ENCODE data around the gene STAB1.

Gene STAB1

DNA sequence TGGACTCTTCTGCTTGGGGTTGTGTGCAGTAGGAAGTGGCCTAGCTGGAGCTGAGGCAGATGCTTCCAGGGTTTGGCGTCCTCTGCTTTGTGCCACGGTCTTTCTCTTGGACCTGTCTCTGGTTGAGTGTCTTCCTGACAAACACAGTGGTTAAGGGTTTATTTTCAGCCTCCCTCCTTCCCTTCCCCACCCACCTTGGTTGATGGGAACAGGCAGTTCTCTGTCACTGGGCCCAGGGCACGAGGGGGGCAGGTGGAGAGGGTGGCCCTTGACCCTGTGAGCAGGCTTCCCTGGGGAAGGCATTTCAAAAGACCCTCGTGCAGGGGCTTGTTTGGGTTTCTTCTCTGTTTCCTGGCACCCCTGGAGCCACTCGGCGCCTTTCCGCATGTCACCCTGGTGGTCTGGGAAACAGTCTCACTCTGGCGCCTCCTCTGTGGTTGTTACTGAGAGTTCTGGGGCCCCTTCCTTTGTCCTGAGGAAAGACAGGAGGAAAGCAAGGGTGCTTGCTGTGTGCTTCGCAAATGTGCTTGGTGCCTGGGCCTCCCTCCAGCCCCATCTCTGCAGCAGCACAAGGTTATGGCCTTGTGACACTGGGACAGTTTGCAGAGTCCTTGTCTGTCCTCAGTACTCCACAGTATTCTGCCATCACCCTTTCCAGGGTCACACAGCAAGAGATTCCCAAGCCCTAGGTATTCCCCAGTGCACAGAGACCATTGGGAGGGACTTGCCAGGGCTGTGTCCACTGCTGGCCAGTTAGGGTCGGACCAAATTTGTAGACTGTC is 10.3 kb upstream of the STAB1 start:
- no peak for FAIRE-seq

DNA sequence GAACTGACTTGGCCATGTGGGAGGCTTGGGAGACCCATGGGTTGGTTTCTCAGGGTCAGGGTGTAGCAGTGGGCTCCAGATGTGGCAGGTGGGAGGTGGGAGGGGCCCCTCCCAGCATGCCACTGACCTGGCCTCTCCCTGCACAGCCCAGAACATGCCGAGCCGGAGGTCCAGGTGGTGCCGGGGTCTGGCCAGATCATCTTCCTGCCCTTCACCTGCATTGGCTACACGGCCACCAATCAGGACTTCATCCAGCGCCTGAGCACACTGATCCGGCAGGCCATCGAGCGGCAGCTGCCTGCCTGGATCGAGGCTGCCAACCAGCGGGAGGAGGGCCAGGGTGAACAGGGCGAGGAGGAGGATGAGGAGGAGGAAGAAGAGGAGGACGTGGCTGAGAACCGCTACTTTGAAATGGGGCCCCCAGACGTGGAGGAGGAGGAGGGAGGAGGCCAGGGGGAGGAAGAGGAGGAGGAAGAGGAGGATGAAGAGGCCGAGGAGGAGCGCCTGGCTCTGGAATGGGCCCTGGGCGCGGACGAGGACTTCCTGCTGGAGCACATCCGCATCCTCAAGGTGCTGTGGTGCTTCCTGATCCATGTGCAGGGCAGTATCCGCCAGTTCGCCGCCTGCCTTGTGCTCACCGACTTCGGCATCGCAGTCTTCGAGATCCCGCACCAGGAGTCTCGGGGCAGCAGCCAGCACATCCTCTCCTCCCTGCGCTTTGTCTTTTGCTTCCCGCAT is 7.9 kb upstream of the STAB1 start:
- FAIRE-seq, result no peak

- FAIRE-seq, result no peak
These were observed 7.1 kb upstream of the STAB1 start for GRCh38 chr3:52487788-52488691.

GRCh38 chr3:52488746-52489145 is 6.4 kb upstream of the STAB1 start:
- no peak for FAIRE-seq

GRCh38 chr3:52489453-52489852 is 5.7 kb upstream of the STAB1 start:
- no peak for FAIRE-seq

- FAIRE-seq, result no peak
These were observed 4.9 kb upstream of the STAB1 start for GRCh38 chr3:52490035-52490938.

DNA sequence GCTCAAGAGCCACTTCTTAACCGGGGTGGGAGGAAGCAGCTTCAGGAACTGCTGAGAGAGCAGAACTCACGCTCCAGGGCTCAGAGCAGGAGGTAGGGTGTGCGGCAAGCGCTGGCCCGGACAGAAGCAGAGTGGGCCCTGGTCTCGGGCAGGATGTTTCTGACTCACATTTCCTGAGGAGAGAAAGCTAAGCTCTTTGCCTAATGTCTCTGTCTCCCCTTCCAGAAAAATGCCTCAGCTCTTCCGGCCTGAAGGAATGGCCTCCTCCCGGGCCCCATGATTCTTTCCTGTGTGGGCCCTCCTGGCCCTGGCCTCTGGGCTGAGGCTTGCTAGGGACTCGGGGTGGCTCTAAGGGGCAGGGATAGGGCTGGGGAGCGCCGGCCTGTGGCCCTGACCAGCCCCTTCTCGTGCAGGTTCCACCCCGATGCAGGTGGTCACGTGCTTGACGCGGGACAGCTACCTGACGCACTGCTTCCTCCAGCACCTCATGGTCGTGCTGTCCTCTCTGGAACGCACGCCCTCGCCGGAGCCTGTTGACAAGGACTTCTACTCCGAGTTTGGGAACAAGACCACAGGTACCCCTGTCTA is 4.1 kb upstream of the STAB1 start:
- FAIRE-seq, result no peak

DNA sequence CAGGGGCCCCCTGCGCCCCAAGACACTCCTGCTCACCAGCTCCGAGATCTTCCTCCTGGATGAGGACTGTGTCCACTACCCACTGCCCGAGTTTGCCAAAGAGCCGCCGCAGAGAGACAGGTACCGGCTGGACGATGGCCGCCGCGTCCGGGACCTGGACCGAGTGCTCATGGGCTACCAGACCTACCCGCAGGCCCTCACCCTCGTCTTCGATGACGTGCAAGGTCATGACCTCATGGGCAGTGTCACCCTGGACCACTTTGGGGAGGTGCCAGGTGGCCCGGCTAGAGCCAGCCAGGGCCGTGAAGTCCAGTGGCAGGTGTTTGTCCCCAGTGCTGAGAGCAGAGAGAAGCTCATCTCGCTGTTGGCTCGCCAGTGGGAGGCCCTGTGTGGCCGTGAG is 3.1 kb upstream of the STAB1 start:
- no peak for FAIRE-seq

DNA sequence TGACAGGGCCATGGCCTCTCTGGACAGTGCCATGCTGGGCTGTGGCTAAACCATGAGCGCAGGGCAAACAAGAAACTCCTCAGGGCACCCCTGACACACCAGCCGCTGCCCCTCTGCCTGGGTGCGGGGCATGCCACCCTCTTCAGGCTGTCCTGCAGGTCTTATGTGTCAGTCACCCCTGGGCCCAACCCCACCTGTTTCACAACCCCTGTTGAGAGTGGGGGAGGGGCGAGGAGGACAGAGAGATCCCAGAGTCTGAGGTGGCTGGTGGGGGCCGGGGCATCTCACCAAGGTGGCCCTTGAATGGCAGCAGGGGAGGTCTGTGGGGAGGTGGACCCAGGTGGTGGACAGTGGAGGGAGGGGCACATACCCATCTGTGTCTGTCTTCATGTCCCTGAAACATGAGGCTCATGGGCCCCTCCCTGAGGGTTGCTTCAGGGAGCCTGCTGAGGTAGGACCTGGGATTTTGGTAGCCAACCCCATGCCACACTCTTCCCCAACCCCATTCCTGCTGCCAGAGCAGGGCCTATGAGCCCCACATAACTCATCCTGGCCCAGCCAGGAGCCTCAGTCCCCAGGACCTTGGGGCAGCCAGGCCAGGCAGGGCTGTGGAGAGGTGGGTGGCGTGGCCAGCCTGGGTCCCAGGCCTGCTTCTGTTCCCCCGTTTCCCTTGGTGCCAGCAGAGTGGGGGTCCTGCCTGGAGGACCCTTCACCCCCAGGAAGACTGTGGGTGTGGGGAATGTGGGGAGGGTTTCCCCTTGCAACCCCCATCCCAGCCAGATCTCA is 1.7 kb upstream of the STAB1 start:
- no peak for FAIRE-seq

- no peak for FAIRE-seq
These were observed 693 bp upstream of the STAB1 start for GRCh38 chr3:52494445-52494844.

GRCh38 chr3:52495777-52496602 is 852 bp downstream of the STAB1 start:
- FAIRE-seq, result no peak

GRCh38 chr3:52498137-52499054 is 3.3 kb downstream of the STAB1 start:
- no peak for FAIRE-seq

- no peak for FAIRE-seq
These were observed 5.9 kb downstream of the STAB1 start for GRCh38 chr3:52501046-52501445.

DNA sequence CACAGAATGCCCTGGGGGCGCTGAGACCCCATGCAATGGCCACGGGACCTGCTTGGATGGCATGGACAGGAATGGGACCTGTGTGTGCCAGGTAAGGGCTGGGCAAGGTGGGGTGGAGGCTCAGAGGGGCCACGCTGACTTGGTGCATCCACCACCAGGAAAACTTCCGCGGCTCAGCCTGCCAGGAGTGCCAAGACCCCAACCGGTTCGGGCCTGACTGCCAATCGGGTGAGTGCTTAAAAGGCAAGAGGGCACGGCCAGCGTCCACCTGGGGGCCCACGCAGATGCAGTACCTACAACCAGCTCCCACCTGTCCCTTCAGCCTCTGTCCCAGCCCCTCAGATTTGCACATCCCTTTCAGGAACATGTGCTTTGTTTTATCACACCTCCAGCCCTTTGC is 6.9 kb downstream of the STAB1 start:
- FAIRE-seq, result no peak

DNA sequence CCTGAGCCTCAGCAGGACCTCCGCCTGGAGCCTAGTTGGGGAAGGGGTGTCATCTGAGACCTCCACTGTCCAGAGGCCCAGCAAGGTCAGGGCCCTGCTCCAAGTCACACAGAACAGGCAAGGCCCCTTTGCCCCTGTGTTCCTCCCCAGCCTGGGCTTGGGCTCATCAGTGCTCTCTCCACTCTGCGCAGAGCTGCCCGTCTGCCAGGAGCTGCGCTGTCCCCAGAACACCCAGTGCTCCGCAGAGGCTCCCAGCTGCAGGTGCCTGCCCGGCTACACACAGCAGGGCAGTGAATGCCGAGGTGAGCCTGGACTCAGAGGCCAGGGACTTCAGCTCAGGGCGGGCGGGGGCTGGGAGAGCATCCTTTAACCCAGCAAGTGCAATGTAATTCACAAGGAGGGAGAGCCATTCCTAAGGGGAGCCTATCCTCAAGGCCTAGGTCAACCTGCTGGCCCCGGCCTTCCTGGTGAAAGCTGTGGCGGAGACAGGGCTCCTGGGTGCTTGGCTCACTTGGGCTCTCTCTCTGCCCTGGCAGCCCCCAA is 7.7 kb downstream of the STAB1 start:
- FAIRE-seq, result no peak

DNA sequence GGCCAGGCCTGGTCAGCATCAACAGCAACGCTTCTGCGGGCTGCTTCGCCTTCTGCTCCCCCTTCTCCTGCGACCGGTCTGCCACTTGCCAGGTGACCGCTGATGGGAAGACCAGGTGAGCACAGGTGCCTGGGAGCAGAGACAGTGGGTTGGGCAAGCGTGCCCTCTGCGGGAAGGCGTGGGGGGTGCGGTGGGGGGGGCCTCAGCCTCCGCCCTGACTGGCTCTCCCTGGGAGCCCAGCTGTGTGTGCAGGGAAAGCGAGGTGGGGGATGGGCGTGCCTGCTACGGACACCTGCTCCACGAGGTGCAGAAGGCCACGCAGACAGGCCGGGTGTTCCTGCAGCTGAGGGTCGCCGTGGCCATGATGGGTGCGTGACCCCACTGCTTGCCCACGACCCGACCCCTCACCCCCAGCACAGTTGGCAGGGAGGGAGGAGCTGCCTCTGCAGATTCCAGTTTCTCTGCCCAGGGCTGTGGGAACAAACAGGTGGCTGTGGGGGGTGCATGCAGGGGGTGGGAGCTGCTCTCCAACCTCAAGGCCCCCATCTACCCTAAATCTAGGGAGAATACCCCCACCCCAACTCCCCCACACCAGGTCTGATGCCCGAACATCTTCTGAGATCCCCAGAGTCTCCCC is 8.8 kb downstream of the STAB1 start:
- no peak for FAIRE-seq

- no peak for FAIRE-seq
These were observed 9.8 kb downstream of the STAB1 start for GRCh38 chr3:52504977-52505376.

All from A204.1 (cell line).